ENCODE measurements around the gene IGSF11.

IGSF11 gene

GRCh38 chr3:118942671-118943070 lies 92.0 kb downstream of the IGSF11 start:
- TF ChIP-seq NFIC (IDR thresholded peaks at IDR 0.05) (no peak), TCF12 (IDR thresholded peaks at IDR 0.05; ENCODE audit: low read depth) (no peak), RAD21 (IDR thresholded peaks at IDR 0.05; ENCODE audit: low read depth) (no peak), TEAD4 (IDR thresholded peaks at IDR 0.05) (no peak), CEBPB (IDR thresholded peaks at IDR 0.05) (no peak), ZBTB7A (IDR thresholded peaks at IDR 0.05; ENCODE audit: low read depth) (no peak), EGR1 (IDR thresholded peaks at IDR 0.05) (no peak), CREB1 (IDR thresholded peaks at IDR 0.05; ENCODE audit: low read depth) (no peak), EP300 (IDR thresholded peaks at IDR 0.05; ENCODE audit: borderline replicate concordance) (no peak), MAX (IDR thresholded peaks at IDR 0.05) (no peak), YY1 (IDR thresholded peaks at IDR 0.05; ENCODE audit: low read depth) (no peak), TAF1 (IDR thresholded peaks at IDR 0.05; ENCODE audit: low read depth) (no peak), REST (IDR thresholded peaks at IDR 0.05; ENCODE audit: low read depth) (no peak), FOXM1 (IDR thresholded peaks at IDR 0.05; ENCODE audit: borderline replicate concordance, low read depth) (no peak), USF1 (IDR thresholded peaks at IDR 0.05) (no peak)

GRCh38 chr3:118942195-118942594 lies 92.5 kb downstream of the IGSF11 start:
- TF ChIP-seq FOXM1 (IDR thresholded peaks at IDR 0.05; ENCODE audit: borderline replicate concordance, low read depth) (no peak), USF1 (IDR thresholded peaks at IDR 0.05) (no peak), EGR1 (IDR thresholded peaks at IDR 0.05) (no peak)

- TF ChIP-seq TEAD4 (IDR thresholded peaks at IDR 0.05) (no peak), CREB1 (IDR thresholded peaks at IDR 0.05; ENCODE audit: low read depth) (no peak), EGR1 (IDR thresholded peaks at IDR 0.05) (no peak), RAD21 (IDR thresholded peaks at IDR 0.05; ENCODE audit: low read depth) (no peak), NFIC (IDR thresholded peaks at IDR 0.05) (no peak), ZBTB7A (IDR thresholded peaks at IDR 0.05; ENCODE audit: low read depth) (no peak), TAF1 (IDR thresholded peaks at IDR 0.05; ENCODE audit: low read depth) (no peak), REST (IDR thresholded peaks at IDR 0.05; ENCODE audit: low read depth) (no peak), CEBPB (IDR thresholded peaks at IDR 0.05) (no peak), USF1 (IDR thresholded peaks at IDR 0.05) (no peak), FOXM1 (IDR thresholded peaks at IDR 0.05; ENCODE audit: borderline replicate concordance, low read depth) (no peak), TCF12 (IDR thresholded peaks at IDR 0.05; ENCODE audit: low read depth) (no peak), MAX (IDR thresholded peaks at IDR 0.05) (no peak), EP300 (IDR thresholded peaks at IDR 0.05; ENCODE audit: borderline replicate concordance) (no peak), YY1 (IDR thresholded peaks at IDR 0.05; ENCODE audit: low read depth) (no peak)
These were observed 93.4 kb downstream of the IGSF11 start for GRCh38 chr3:118941236-118941635.

- TF ChIP-seq USF1 (IDR thresholded peaks at IDR 0.05) (no peak), NFIC (IDR thresholded peaks at IDR 0.05) (no peak), RAD21 (IDR thresholded peaks at IDR 0.05; ENCODE audit: low read depth) (no peak), FOXM1 (IDR thresholded peaks at IDR 0.05; ENCODE audit: borderline replicate concordance, low read depth) (no peak), CEBPB (IDR thresholded peaks at IDR 0.05) (no peak), YY1 (IDR thresholded peaks at IDR 0.05; ENCODE audit: low read depth) (no peak), TAF1 (IDR thresholded peaks at IDR 0.05; ENCODE audit: low read depth) (no peak), MAX (IDR thresholded peaks at IDR 0.05) (no peak), EP300 (IDR thresholded peaks at IDR 0.05; ENCODE audit: borderline replicate concordance) (no peak), TEAD4 (IDR thresholded peaks at IDR 0.05) (no peak), REST (IDR thresholded peaks at IDR 0.05; ENCODE audit: low read depth) (no peak), ZBTB7A (IDR thresholded peaks at IDR 0.05; ENCODE audit: low read depth) (no peak), EGR1 (IDR thresholded peaks at IDR 0.05) (no peak), TCF12 (IDR thresholded peaks at IDR 0.05; ENCODE audit: low read depth) (no peak), CREB1 (IDR thresholded peaks at IDR 0.05; ENCODE audit: low read depth) (no peak)
These were observed 96.3 kb downstream of the IGSF11 start for GRCh38 chr3:118938183-118938961.

Measured in Ishikawa (cell line).